HUES64 (cell line): ENCODE data around the gene LY6G6F.
A peak's percentile ranks its signal among the peaks of the same experiment; 100 is the strongest.

Experiments used
- H3K27ac ChIP-seq: 2 replicates; pipeline ENCODE4 v1.7.0; 2013; ENCODE audit warnings: low read depth, low read length, inconsistent platforms
- H3K27me3 ChIP-seq: 2 replicates; pipeline ENCODE4 v1.6.1; 2013; ENCODE audit warnings: mild to moderate bottlenecking, low read length; ENCODE audit not compliant: insufficient read depth
- H3K36me3 ChIP-seq: 2 replicates; pipeline ENCODE4 v1.6.1; 2013; ENCODE audit warnings: mild to moderate bottlenecking, low read length; ENCODE audit not compliant: insufficient read depth
- H3K4me1 ChIP-seq: 2 replicates; pipeline ENCODE4 v1.6.1; 2013; ENCODE audit warnings: mild to moderate bottlenecking, low read length, moderate library complexity; ENCODE audit not compliant: insufficient read depth
- H3K4me3 ChIP-seq: 2 replicates; pipeline ENCODE4 v1.5.1; 2013; ENCODE audit warnings: mild to moderate bottlenecking, low read length, moderate library complexity
- H3K9ac ChIP-seq: 2 replicates; pipeline ENCODE4 v1.6.1; 2013; ENCODE audit warnings: mild to moderate bottlenecking, low read depth, low read length
- H3K9me3 ChIP-seq: 2 replicates; pipeline ENCODE4 v1.6.1; 2013; ENCODE audit warnings: low read depth, low read length; ENCODE audit not compliant: insufficient read depth
- WGBS: fragments of 150-250, 120-280 bp; methylation state at CpG from one replicate; pipeline ENCODE4 v1.1.7; 2013; ENCODE audit warnings: missing lambda C conversion rate; 5-methylcytosine and 5-hydroxymethylcytosine counted together

LY6G6F gene

GRCh38 chr6:31737991-31738979, 31.6 kb downstream of the LY6G6F start:
- no peaks in the 10 kb centered on the region for H3K9me3 ChIP-seq
- 59% methylated on average over 4 of the region's 6 CpGs for whole genome bisulfite sequencing
- peak overlapping the region; percentile 11; the same call in 1 of the 2 replicates for H3K4me3 ChIP-seq
- H3K27ac ChIP-seq, result peak overlapping the region; percentile 70
- H3K27me3 ChIP-seq, result no peaks in the 10 kb centered on the region
- peaks cover 31% of the 10 kb centered on the region for H3K36me3 ChIP-seq
- peaks cover 38% of the 10 kb centered on the region for H3K4me1 ChIP-seq
- H3K9ac ChIP-seq, result peak overlapping the region; percentile 3; the same call in 1 of the 2 replicates

GRCh38 chr6:31739639-31740396, 33.2 kb downstream of the LY6G6F start, which contains the start of gene MSH5:
Gene MSH5, plus strand, starts transcription at chr6:31740005. Its CDS starts 462 bp downstream, at chr6:31740467.
- no peaks in the 10 kb centered on the region for H3K9me3 ChIP-seq
- H3K4me3 ChIP-seq, result peak within 1 kb of the TSS; percentile 54
- peak within 1 kb of the TSS; percentile 86 for H3K27ac ChIP-seq
- peaks cover 24% of the 10 kb centered on the region for H3K36me3 ChIP-seq
- WGBS, result under 1% methylated on average over 58 of the region's 58 CpGs
- H3K9ac ChIP-seq, result peak within 1 kb of the TSS; percentile 86
- peaks cover 39% of the 10 kb centered on the region for H3K4me1 ChIP-seq
- H3K27me3 ChIP-seq, result no peaks in the 10 kb centered on the region

GRCh38 chr6:31740397-31741223, 33.9 kb downstream of the LY6G6F start:
- 33% methylated on average over 29 of the region's 29 CpGs for WGBS
- H3K4me3 ChIP-seq, result peak overlapping the region; percentile 54
- H3K9me3 ChIP-seq, result no peaks in the 10 kb centered on the region
- H3K27me3 ChIP-seq, result no peaks in the 10 kb centered on the region
- H3K27ac ChIP-seq, result peak overlapping the region; percentile 86
- H3K4me1 ChIP-seq, result peaks cover 39% of the 10 kb centered on the region
- H3K9ac ChIP-seq, result peak overlapping the region; percentile 86
- H3K36me3 ChIP-seq, result peaks cover 24% of the 10 kb centered on the region

GRCh38 chr6:31741815-31742214, 35.1 kb downstream of the LY6G6F start:
- Histone ChIP-seq H3K36me3 (peaks cover 24% of the 10 kb centered on the region), H3K27ac (no peak overlapping the region), H3K9me3 (no peaks in the 10 kb centered on the region), H3K4me3 (no peak overlapping the region), H3K27me3 (no peaks in the 10 kb centered on the region), H3K9ac (no peak overlapping the region), H3K4me1 (peaks cover 36% of the 10 kb centered on the region)
- WGBS, result 95% methylated on average over 2 of the region's 2 CpGs

DNA sequence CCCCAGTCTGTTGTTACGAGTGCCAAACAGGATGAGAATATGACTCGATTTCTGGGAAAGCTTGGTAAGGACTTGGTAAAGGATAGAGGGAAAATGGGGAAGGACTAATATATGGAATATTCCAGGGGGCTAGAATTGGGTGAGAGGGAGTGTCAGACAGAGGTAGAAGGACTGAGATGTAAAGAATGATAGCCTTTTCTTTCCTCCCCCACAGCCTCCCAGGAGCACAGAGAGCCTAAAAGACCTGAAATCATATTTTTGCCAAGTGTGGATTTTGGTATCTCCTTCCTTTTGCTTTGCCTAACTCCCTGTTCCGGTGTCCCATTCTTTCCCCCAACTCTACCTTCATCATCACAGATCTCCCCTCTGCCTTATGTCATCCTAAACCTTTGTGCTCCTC, 36.2 kb downstream of the LY6G6F start:
- peaks cover 30% of the 10 kb centered on the region for H3K36me3 ChIP-seq
- H3K4me1 ChIP-seq, result peaks cover 27% of the 10 kb centered on the region
- H3K27ac ChIP-seq, result no peak overlapping the region
- WGBS, result 96% methylated on average over 3 of the region's 3 CpGs
- H3K27me3 ChIP-seq, result no peaks in the 10 kb centered on the region
- no peak overlapping the region for H3K4me3 ChIP-seq
- no peak overlapping the region for H3K9ac ChIP-seq
- H3K9me3 ChIP-seq, result no peaks in the 10 kb centered on the region

GRCh38 chr6:31744422-31744821, 37.8 kb downstream of the LY6G6F start:
- H3K36me3 ChIP-seq, result peaks cover 33% of the 10 kb centered on the region
- H3K9ac ChIP-seq, result no peak overlapping the region
- H3K4me1 ChIP-seq, result peaks cover 13% of the 10 kb centered on the region; the same call in 1 of the 2 replicates

DNA sequence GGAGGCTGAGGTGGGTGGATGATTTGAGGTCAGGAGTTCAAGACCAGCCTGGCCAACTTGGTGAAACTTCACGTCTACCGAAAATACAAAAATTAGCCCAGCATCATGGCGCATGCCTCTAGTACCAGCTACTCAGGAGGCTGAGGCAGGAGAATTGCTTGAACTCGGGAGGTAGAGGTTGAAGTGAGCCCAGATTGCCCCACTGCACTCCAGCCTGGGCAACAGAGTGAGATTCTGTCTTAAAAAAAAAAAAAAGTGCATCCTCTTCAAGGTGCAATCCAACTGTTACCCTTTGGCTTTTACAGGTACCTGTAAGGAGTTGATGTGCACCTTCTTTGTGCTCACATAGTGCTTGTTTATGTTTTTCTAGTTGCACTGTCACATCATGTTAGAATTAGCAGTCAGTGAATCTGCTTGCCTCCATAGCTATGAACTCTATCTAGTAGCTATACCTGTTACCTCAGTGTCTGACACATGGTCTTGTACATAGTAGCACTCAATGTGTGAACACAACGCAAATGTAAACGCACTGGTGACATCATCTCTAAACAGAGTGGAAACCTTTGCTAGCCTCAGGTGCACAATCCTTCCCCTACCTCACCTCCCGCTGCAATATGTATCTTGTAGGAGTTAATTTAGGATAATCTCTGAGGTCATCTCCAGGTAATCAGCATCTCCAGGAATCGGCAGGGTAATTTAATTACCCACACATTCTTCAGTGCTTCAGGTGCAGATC, 42.8 kb downstream of the LY6G6F start:
- 97% methylated on average over 6 of the region's 8 CpGs for WGBS
- H3K4me1 ChIP-seq, result no peaks in the 10 kb centered on the region
- no peaks in the 10 kb centered on the region for H3K27me3 ChIP-seq
- no peaks in the 10 kb centered on the region for H3K9me3 ChIP-seq
- H3K9ac ChIP-seq, result no peak overlapping the region
- H3K36me3 ChIP-seq, result peaks cover 13% of the 10 kb centered on the region
- H3K27ac ChIP-seq, result no peak overlapping the region
- H3K4me3 ChIP-seq, result no peak overlapping the region

More at GRCh38 chr6:31744422-31744821, 37.8 kb downstream of the LY6G6F start:
- H3K9me3 ChIP-seq, result no peaks in the 10 kb centered on the region
- WGBS, result 95% methylated on average over 1 of the region's 1 CpG
- no peaks in the 10 kb centered on the region for H3K27me3 ChIP-seq
- no peak overlapping the region for H3K4me3 ChIP-seq
- no peak overlapping the region for H3K27ac ChIP-seq

DNA sequence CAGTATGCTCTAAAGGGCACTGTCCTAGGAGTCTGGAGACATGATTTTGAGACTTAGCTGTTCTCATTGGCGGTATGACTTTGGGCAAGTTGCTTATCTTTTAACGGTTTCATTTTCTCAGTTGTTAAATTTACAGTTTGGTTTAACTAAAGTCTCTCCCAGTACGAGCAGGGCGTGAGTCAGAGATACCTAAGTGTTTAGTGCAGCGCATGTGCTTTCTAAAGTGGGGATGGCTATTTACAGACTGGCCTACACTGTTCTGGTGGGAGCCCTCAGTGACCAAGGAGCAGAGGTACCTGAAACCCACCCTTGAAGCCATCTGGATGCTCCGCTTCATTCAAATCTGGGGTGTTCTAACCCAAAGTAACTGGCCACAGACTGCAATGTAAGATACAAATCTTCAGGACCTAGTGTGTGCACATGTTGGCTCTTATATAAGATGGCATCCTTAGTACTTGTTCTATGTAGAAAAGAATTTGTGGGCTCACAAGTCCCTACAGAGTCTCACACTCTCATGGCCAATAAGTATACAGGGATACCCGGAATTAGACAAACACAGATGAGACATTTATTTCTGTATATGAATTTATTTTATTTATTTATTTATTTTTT, 43.9 kb downstream of the LY6G6F start:
- H3K36me3 ChIP-seq, result peaks cover 13% of the 10 kb centered on the region
- H3K9me3 ChIP-seq, result no peaks in the 10 kb centered on the region
- no peak overlapping the region for H3K27ac ChIP-seq
- no peaks in the 10 kb centered on the region for H3K27me3 ChIP-seq
- no peak overlapping the region for H3K4me3 ChIP-seq
- no peak overlapping the region for H3K9ac ChIP-seq
- WGBS, result 97% methylated on average over 6 of the region's 7 CpGs
- no peaks in the 10 kb centered on the region for H3K4me1 ChIP-seq

GRCh38 chr6:31752739-31753319, 46.2 kb downstream of the LY6G6F start:
- peaks cover 7% of the 10 kb centered on the region; the same call in 1 of the 2 replicates for H3K36me3 ChIP-seq
- no peaks in the 10 kb centered on the region for H3K9me3 ChIP-seq
- 89% methylated on average over 8 of the region's 8 CpGs for WGBS
- H3K4me3 ChIP-seq, result no peak overlapping the region
- no peaks in the 10 kb centered on the region for H3K4me1 ChIP-seq
- no peak overlapping the region for H3K27ac ChIP-seq
- no peak overlapping the region for H3K9ac ChIP-seq
- no peaks in the 10 kb centered on the region for H3K27me3 ChIP-seq
